ENCODE measurements around the gene OSCAR. TPM values are rescaled to one million over a fixed set of nuclear protein-coding genes. Genes with fewer than 3 reads are reported as not detected.

The OSCAR gene, protein sequence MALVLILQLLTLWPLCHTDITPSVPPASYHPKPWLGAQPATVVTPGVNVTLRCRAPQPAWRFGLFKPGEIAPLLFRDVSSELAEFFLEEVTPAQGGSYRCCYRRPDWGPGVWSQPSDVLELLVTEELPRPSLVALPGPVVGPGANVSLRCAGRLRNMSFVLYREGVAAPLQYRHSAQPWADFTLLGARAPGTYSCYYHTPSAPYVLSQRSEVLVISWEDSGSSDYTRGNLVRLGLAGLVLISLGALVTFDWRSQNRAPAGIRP
- under 1 TPM; 0.27 to 0.89 (median 0.67) TPM for polyA plus RNA-seq
- long read RNA-seq, donor 1, result 0 reads
- long read RNA-seq, donor 2, result 0 reads
- long read RNA-seq, donor 3, result 0 reads
- long read RNA-seq, donor 4, result 0 reads
- long read RNA-seq, donor 5, result 0 reads
- long read RNA-seq, donor 6, partial matches to known transcripts, result 214 of 222 reads
- long read RNA-seq, donor 6, other reads (novel, unspliced or antisense), result 8 of 222 reads
- long read RNA-seq, donor 7, result 0 reads
- long read RNA-seq, donor 8, result 0 reads
- long read RNA-seq, donor 9, result 0 reads
- long read RNA-seq, donor 10, result 0 reads

DNA sequence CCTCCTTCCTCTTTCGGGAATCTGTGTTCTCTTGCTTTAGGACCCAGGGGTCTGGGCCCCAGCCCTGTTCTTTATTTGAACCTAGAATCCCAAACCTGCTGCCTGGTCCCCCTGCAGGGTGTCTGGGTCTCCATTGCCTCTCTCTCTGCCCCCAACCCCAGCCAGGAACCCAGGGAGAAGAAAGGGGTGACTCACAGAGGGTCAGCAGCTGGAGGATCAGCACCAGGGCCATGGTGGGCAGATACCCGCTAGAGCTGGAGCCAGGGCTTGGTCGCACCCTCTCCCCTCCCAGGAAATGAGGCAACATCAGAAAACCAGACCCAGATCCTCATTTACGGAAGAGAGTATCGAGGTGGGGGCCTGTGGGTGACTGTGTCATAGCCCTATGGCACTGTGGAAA lies at the start of gene OSCAR:
Gene OSCAR, minus strand, starts transcription at position 243 of the 400 bp plus-strand sequence. Its CDS starts 11 bp downstream, at position 232.
- peaks cover 0 to 12% (median 3%) of the 10 kb centered on the region in 3 donors for H3K27me3 ChIP-seq (ENCODE audit: control insufficient read depth in 3 of 3, insufficient read depth in 3 of 3, low read length in 3 of 3)
- no peak within 1 kb of the TSS for H3K4me3 ChIP-seq (ENCODE audit: low read depth in 1 of 3, low read length in 3 of 3)
- DNase-seq (no peak), FAIRE-seq (no peak)
- H3K4me1 ChIP-seq (ENCODE audit: control insufficient read depth in 3 of 3, insufficient read depth in 2 of 3, low read depth in 1 of 3, low read length in 2 of 3), result peaks cover 0 to 2% (median 0%) of the 10 kb centered on the region in 3 donors
- H3K27ac ChIP-seq (ENCODE audit: low read depth in 1 of 3, low read length in 2 of 3), result no peak within 1 kb of the TSS
- 52 to 68% (median 62%) methylated on average over 5 of the region's 5 CpGs for WGBS, 3 donors
- H3K36me3 ChIP-seq (ENCODE audit: control insufficient read depth in 3 of 3, insufficient read depth in 2 of 3, low read depth in 1 of 3, low read length in 3 of 3), result peaks cover 0 to 5% (median 0%) of the 10 kb centered on the region in 3 donors
- H3K9me3 ChIP-seq (ENCODE audit: control insufficient read depth in 2 of 2, insufficient read depth in 1 of 2, low read depth in 1 of 2, low read length in 1 of 2), result no peaks in the 10 kb centered on the region

DNA sequence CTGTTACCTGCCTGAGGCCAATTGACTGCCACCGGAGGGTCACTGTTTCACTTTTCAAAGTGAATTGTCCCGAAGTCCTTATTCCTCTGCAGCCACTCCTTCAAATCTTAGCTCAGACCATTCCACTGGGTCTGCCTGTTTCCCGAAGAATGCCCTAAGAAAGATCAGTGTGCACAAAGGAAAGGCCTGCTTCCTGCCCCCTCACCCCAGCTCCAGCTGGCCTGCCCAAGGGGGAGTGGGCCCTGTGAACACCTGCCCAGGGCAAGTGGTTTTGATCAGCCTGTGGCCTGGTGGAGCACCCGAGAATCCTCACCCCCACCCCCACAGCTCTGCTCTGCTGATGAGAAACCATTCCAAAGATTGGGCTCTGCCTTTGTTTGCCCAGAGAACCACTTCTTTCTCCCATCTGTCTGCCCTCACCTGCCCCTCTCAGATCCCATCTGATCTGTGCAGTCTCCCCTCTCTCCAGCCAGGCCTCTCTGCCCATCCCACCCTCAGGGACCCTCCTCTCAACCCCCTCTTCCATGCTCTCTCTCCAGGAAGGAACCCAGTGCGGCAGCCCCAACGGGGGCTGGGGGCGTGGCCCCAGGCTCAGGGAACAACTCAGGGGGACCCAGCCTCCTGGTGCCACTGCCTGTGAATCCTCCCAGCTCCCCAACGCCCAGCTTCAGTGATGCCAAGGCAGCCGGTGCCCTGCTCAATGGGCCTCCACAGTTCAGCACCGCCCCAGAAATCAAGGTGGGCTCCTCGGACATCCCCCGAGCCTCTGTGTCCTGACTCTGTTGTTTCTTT lies 48.6 kb upstream of the OSCAR start:
- no peak for DNase-seq
- no peaks in the 10 kb centered on the region for H3K27me3 ChIP-seq (ENCODE audit: control insufficient read depth in 3 of 3, insufficient read depth in 3 of 3, low read length in 3 of 3)
- H3K4me3 ChIP-seq (ENCODE audit: low read depth in 1 of 3, low read length in 3 of 3), result no peak overlapping the region
- no peaks in the 10 kb centered on the region for H3K4me1 ChIP-seq (ENCODE audit: control insufficient read depth in 3 of 3, insufficient read depth in 2 of 3, low read depth in 1 of 3, low read length in 2 of 3)
- peaks cover 40 to 98% (median 53%) of the 10 kb centered on the region in 3 donors for H3K36me3 ChIP-seq (ENCODE audit: control insufficient read depth in 3 of 3, insufficient read depth in 2 of 3, low read depth in 1 of 3, low read length in 3 of 3)
- FAIRE-seq, result no peak
- H3K9me3 ChIP-seq (ENCODE audit: control insufficient read depth in 2 of 2, insufficient read depth in 1 of 2, low read depth in 1 of 2, low read length in 1 of 2), result no peaks in the 10 kb centered on the region
- no peak overlapping the region for H3K27ac ChIP-seq (ENCODE audit: low read depth in 1 of 3, low read length in 2 of 3)
- WGBS, 3 donors, result 83 to 84% (median 84%) methylated on average over 12 of the region's 12 CpGs

DNA sequence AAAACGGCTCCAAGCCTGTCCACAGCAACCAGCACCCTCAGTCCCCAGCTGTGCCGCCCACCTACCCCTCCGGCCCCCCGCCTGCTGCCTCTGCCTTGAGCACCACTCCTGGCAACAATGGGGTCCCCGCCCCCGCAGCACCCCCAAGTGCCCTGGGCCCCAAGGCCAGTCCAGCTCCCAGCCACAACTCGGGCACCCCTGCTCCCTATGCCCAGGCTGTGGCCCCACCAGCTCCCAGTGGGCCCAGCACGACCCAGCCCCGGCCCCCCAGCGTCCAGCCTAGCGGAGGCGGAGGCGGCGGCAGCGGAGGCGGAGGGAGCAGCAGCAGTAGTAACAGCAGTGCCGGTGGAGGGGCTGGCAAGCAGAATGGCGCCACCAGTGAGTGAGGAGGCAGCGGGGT lies 47.6 kb upstream of the OSCAR start:
- Histone ChIP-seq H3K9me3 (ENCODE audit: control insufficient read depth in 2 of 2, insufficient read depth in 1 of 2, low read depth in 1 of 2, low read length in 1 of 2) (no peaks in the 10 kb centered on the region), H3K27me3 (ENCODE audit: control insufficient read depth in 3 of 3, insufficient read depth in 3 of 3, low read length in 3 of 3) (no peaks in the 10 kb centered on the region), H3K4me1 (ENCODE audit: control insufficient read depth in 3 of 3, insufficient read depth in 2 of 3, low read depth in 1 of 3, low read length in 2 of 3) (no peaks in the 10 kb centered on the region), H3K4me3 (ENCODE audit: low read depth in 1 of 3, low read length in 3 of 3) (no peak overlapping the region), H3K27ac (ENCODE audit: low read depth in 1 of 3, low read length in 2 of 3) (no peak overlapping the region), H3K36me3 (ENCODE audit: control insufficient read depth in 3 of 3, insufficient read depth in 2 of 3, low read depth in 1 of 3, low read length in 3 of 3) (peaks cover 41 to 98% (median 53%) of the 10 kb centered on the region in 3 donors)
- WGBS, 3 donors, result 82 to 96% (median 94%) methylated on average over 17 to 19 of the region's 19 CpGs
- FAIRE-seq (no peak), DNase-seq (no peak)

DNA sequence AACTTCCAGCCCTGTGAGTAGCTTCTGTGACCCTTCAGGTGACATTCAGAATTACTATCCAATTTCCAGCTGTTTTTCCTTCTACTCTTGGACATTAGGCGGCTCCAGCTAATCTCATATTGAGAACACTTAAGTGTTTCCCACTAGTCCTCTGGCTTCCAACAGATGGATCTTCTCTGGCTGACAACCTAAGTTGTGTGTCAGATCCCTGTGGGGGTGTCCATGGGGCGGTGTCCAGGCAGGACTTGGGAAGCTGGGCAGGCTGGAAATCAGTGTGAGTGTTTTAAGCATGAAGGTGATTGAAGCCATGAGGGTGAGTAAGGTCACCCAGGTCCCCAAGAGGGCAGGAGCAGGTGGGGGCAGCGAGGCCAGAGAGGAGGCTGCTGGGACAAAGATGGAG lies 47.1 kb upstream of the OSCAR start:
- Histone ChIP-seq H3K36me3 (ENCODE audit: control insufficient read depth in 3 of 3, insufficient read depth in 2 of 3, low read depth in 1 of 3, low read length in 3 of 3) (peaks cover 37 to 98% (median 56%) of the 10 kb centered on the region in 3 donors), H3K27me3 (ENCODE audit: control insufficient read depth in 3 of 3, insufficient read depth in 3 of 3, low read length in 3 of 3) (no peaks in the 10 kb centered on the region), H3K27ac (ENCODE audit: low read depth in 1 of 3, low read length in 2 of 3) (no peak overlapping the region), H3K4me1 (ENCODE audit: control insufficient read depth in 3 of 3, insufficient read depth in 2 of 3, low read depth in 1 of 3, low read length in 2 of 3) (no peaks in the 10 kb centered on the region), H3K4me3 (ENCODE audit: low read depth in 1 of 3, low read length in 3 of 3) (no peak overlapping the region), H3K9me3 (ENCODE audit: control insufficient read depth in 2 of 2, insufficient read depth in 1 of 2, low read depth in 1 of 2, low read length in 1 of 2) (no peaks in the 10 kb centered on the region)
- 77 to 94% (median 88%) methylated on average over 3 of the region's 3 CpGs for WGBS, 3 donors
- FAIRE-seq, result no peak
- DNase-seq, result no peak

DNA sequence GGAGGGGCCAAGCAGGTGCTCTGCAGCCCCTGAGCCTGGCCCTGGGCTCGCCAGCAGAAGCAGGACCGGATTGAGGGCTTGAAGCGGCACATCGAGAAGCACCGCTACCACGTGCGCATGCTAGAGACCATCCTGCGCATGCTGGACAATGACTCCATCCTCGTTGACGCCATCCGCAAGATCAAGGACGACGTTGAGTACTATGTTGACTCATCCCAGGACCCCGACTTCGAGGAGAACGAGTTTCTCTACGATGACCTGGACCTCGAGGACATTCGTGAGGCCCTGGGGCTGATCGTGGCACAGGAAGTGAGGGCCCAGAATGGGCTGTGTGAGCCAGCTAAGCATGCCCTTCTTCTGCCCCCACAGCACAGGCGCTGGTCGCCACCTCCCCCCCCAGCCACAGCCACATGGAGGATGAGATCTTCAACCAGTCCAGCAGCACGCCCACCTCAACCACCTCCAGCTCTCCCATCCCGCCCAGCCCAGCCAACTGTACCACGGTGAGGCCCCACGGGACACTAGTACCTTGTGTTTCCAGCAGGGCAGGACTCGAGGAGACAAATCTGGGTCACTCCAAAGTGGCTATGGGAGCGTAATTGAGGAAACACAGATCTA lies 45.0 kb upstream of the OSCAR start:
- Histone ChIP-seq H3K4me3 (ENCODE audit: low read depth in 1 of 3, low read length in 3 of 3) (no peak overlapping the region), H3K9me3 (ENCODE audit: control insufficient read depth in 2 of 2, insufficient read depth in 1 of 2, low read depth in 1 of 2, low read length in 1 of 2) (no peaks in the 10 kb centered on the region), H3K36me3 (ENCODE audit: control insufficient read depth in 3 of 3, insufficient read depth in 2 of 3, low read depth in 1 of 3, low read length in 3 of 3) (peaks cover 30 to 93% (median 52%) of the 10 kb centered on the region in 3 donors), H3K27ac (ENCODE audit: low read depth in 1 of 3, low read length in 2 of 3) (no peak overlapping the region), H3K27me3 (ENCODE audit: control insufficient read depth in 3 of 3, insufficient read depth in 3 of 3, low read length in 3 of 3) (no peaks in the 10 kb centered on the region), H3K4me1 (ENCODE audit: control insufficient read depth in 3 of 3, insufficient read depth in 2 of 3, low read depth in 1 of 3, low read length in 2 of 3) (peaks cover 0 to 10% (median 0%) of the 10 kb centered on the region in 3 donors)
- FAIRE-seq, result no peak
- no peak for DNase-seq
- WGBS, 3 donors, result 92% methylated on average over 28 of the region's 28 CpGs

DNA sequence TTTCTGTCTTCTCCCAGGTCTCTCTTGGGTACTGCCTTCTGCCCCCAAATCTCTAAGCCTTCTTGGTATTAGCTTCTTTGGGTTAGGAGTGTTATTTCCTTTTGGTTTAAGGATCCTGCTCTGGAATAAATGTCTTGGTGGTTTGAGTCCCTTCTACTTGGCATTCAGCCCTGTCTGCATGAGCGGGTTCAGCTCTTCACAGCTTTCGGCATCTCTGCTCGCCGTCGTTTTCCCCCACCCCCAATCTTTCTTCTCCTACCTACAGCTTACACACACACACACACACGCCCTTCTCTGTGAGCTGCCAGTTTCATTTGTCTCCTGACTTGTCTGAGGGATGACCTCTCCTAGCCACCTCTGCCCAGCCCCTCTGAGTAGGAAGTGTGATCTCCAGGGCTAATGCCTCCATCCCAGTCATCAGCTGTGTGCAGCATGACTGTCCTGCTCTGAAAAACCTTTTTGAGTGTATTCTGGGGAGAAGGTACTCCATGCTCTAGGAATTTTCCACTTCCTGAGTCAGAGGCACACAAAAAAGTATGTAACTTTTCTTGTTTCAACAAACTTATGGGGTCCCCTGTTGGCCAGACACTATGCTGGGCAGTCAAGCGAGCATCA lies 41.7 kb upstream of the OSCAR start:
- no peaks in the 10 kb centered on the region for H3K9me3 ChIP-seq (ENCODE audit: control insufficient read depth in 2 of 2, insufficient read depth in 1 of 2, low read depth in 1 of 2, low read length in 1 of 2)
- no peak overlapping the region for H3K4me3 ChIP-seq (ENCODE audit: low read depth in 1 of 3, low read length in 3 of 3)
- H3K4me1 ChIP-seq (ENCODE audit: control insufficient read depth in 3 of 3, insufficient read depth in 2 of 3, low read depth in 1 of 3, low read length in 2 of 3), result peaks cover 0 to 25% (median 6%) of the 10 kb centered on the region in 3 donors
- no peaks in the 10 kb centered on the region for H3K27me3 ChIP-seq (ENCODE audit: control insufficient read depth in 3 of 3, insufficient read depth in 3 of 3, low read length in 3 of 3)
- no peak for DNase-seq
- H3K36me3 ChIP-seq (ENCODE audit: control insufficient read depth in 3 of 3, insufficient read depth in 2 of 3, low read depth in 1 of 3, low read length in 3 of 3), result peaks cover 13 to 82% (median 34%) of the 10 kb centered on the region in 3 donors
- 71 to 86% (median 84%) methylated on average over 7 of the region's 7 CpGs for WGBS, 3 donors
- no peak overlapping the region for H3K27ac ChIP-seq (ENCODE audit: low read depth in 1 of 3, low read length in 2 of 3)
- no peak for FAIRE-seq

DNA sequence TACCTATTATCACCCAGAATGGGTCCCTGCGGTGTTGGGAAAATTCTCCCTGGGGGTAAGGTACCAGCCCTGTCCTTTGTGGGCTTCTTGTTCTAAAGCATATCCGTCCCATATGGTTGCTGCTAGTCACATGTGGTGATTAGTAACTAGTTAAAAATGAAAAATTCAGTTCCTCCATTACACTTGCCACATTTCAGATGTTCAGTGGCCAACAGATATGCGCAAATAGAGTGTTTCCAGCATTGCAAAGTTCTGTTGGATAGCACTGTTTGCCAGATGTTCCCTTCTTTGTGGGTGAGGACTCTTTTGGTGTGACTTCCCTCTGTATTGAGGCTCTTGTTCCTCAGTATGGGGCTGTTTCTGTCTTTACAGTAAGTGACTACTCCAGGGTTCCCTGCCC lies 40.8 kb upstream of the OSCAR start:
- H3K36me3 ChIP-seq (ENCODE audit: control insufficient read depth in 3 of 3, insufficient read depth in 2 of 3, low read depth in 1 of 3, low read length in 3 of 3), result peaks cover 13 to 73% (median 26%) of the 10 kb centered on the region in 3 donors
- DNase-seq, result no peak
- no peak overlapping the region for H3K4me3 ChIP-seq (ENCODE audit: low read depth in 1 of 3, low read length in 3 of 3)
- WGBS, 3 donors, result 83 to 93% (median 86%) methylated on average over 3 of the region's 3 CpGs
- no peaks in the 10 kb centered on the region for H3K9me3 ChIP-seq (ENCODE audit: control insufficient read depth in 2 of 2, insufficient read depth in 1 of 2, low read depth in 1 of 2, low read length in 1 of 2)
- no peak overlapping the region for H3K27ac ChIP-seq (ENCODE audit: low read depth in 1 of 3, low read length in 2 of 3)
- peaks cover 0 to 25% (median 6%) of the 10 kb centered on the region in 3 donors for H3K4me1 ChIP-seq (ENCODE audit: control insufficient read depth in 3 of 3, insufficient read depth in 2 of 3, low read depth in 1 of 3, low read length in 2 of 3)
- no peaks in the 10 kb centered on the region for H3K27me3 ChIP-seq (ENCODE audit: control insufficient read depth in 3 of 3, insufficient read depth in 3 of 3, low read length in 3 of 3)
- no peak for FAIRE-seq

All from small intestine (tissue), 16 donors.